NCI-H128 (cell line): ENCODE results near the gene CCDC107.
"Not testable (repeated sequence)": the region's sequence is repeated elsewhere in the genome, so short reads cannot be mapped to it uniquely, and the experiment has no call there.

ENCODE experiments used
- DNase-seq: peaks from one replicate; lab custom pipeline; 2025; ENCODE audit not compliant: unreplicated experiment; lab: John Stamatoyannopoulos, UW

CCDC107 gene, protein sequence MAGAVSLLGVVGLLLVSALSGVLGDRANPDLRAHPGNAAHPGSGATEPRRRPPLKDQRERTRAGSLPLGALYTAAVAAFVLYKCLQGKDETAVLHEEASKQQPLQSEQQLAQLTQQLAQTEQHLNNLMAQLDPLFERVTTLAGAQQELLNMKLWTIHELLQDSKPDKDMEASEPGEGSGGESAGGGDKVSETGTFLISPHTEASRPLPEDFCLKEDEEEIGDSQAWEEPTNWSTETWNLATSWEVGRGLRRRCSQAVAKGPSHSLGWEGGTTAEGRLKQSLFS

GRCh38 chr9:35658137-35658967, at the start of gene CCDC107:
CCDC107 (plus strand) TSS chr9:35658292; CDS start chr9:35658380, 88 bp downstream.
- peak; percentile 83 for DNase-seq

DNA sequence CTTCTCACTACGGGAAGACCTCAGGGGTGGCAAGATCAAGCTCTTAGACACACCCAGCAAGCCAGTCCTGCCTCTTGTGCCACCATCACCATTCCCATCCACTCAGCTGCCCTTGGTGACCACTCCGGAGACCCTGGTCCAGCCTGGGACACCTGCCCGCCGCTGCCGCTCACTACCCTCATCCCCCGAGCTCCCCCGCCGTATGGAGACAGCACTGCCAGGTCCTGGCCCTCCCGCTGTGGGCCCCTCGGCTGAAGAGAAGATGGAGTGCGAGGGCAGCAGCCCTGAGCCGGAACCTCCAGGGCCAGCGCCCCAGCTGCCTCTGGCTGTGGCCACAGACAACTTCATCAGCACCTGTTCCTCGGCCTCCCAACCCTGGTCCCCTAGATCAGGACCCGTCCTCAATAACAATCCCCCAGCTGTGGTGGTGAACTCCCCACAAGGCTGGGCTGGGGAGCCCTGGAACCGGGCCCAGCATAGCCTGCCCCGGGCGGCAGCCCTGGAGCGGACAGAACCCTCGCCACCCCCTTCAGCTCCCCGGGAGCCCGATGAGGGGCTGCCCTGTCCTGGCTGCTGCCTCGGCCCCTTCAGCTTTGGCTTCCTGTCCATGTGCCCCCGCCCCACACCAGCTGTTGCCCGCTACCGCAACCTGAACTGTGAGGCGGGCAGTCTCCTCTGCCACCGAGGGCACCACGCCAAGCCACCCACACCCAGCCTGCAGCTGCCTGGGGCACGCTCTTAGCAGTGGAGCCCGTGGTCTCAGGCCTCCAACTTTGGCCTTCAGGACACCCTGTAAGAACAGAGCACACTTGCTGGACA, 48.9 kb upstream of the CCDC107 start:
- DNase-seq, result no peak

GRCh38 chr9:35609820-35610163, 48.3 kb upstream of the CCDC107 start:
- no peak for DNase-seq

DNA sequence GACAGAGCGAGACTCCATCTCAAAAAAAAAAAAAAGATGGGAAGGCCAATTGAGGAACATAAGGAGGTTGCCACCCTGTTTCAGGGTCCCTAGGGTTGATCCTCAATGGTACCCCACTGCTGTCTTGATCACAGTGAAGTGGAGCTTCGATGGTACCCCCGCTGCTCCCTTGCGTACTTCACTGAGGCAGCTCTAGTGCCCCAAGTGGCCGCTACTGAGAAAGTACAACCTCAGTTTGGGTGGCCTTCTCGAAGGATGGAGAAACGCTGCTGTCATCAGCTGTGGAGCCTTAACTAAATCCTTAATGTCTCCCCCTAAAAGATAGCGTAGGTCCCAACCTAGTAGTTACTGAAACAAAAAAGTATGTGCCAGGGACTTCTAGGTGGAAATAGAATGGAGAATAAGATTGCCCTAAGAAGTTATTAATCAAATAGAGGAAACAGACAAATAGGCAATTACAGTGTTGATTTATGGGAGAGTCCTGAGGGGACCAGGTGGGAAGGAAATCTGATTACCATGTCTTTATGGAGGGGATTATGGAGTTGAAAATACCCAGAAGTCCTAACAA, 46.8 kb upstream of the CCDC107 start:
- no peak for DNase-seq

DNA sequence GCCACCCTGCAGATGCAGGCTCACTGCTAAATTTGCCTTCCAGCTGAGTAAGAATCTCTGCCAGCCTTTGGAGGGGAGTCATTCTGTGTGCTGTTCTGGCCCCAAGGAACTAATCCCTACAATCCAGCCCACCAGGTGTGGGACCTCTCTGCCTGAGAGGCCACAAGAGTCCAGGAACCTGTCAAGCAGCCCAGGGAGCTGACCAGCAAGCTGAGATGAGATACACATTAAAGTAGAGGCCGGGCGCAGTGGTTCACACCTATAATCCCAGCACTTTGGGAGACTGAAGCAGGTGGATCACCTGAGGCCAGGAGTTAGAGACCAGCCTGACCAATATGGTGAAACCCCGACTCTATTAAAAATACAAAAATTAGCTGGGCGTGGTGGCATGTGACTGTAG, 46.0 kb upstream of the CCDC107 start:
- not testable (repeated sequence) for DNase-seq

- DNase-seq, result no peak
Observed at GRCh38 chr9:35612843-35613242, 45.2 kb upstream of the CCDC107 start.

GRCh38 chr9:35615981-35616680, 42.0 kb upstream of the CCDC107 start:
- DNase-seq, result no peak

- no peak for DNase-seq
Observed at GRCh38 chr9:35616681-35617459, 41.2 kb upstream of the CCDC107 start.

DNA sequence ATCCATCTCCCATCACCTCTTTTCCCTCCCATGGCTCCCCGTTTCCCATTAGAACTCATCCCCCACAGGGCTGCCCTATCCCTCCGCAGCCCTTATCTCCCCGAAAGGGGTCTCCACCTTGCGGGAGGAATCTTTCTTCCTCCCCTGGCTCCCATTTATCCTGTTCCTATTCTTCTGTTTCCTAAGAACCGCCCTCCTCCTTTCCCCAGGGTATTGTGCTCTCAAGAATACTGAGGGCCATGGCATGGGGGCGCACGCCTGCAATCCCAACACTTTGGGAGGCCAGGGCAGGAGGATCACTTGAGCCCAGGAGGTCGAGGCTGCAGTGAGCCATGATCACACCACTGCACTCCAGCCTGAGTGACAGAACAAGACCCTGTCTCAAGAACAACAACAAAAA, 40.5 kb upstream of the CCDC107 start:
- DNase-seq, result no peak

GRCh38 chr9:35618325-35618727, 39.8 kb upstream of the CCDC107 start, which contains the start of gene CD72:
CD72 (minus strand) TSS chr9:35618413; CDS start chr9:35618303, 110 bp downstream.
- DNase-seq, result no peak

DNA sequence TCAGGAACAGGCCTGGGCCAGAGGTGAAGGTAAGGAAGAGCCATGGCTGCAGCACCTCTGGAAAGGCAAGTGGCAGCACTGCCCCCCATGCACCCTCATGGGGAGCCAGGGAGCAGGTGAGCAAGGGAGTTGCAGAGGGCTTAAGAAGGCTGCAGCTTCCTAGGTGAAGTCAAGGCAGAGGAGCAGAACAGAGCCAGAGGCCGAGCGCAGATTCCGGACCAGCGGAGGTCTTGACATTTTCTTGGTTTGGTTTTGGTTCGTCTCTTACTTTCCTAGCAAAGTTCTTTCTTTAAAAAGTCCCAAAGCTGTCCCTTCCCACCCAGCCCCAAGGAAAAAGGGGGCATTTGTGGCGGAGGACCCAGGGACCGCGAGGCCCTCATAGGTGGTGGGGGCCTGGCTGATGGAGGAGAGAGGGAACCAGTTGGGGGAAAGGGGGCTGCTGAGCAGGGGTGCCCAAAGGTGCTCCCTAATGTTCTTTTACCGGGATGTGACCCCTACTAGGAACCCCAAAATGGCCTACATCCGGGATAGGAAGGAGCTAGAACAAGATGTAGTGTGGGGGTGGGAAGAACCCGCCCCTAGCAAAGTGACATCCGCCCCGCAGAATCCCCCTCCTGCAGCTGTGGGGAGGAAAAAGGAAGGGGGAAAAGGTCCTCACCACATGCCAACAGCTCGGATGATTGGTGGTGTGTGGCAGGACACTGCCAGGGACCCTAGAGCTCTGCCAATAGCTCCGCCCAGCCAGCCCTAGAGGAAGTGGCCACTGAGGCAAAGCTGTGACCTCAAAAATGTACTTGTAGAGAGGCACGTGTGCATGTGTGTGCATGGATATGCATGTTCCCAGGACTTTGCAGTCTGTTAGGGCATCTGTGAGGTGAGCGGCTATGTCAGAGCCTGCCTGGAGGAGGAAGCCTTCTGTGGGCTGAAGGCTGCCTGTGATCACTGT, 39.0 kb upstream of the CCDC107 start:
- DNase-seq, result no peak

DNA sequence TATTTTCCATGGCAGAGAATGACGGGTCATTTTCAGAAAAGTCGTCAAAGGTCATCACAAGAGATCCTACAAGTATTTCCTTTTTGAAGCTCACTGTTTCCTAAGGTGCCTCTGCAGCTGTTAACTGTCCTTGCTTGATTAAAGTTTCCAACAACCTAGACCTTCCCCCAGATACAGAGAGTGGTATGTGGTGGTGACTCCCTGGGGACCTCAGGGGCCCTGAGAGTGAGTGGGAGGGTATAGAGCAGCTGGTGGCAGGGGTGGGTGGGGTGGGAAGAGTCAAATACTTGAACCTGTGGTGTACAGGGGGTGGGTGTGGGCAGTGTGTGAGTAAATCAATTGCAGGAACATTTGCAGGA, 38.3 kb upstream of the CCDC107 start:
- no peak for DNase-seq

DNA sequence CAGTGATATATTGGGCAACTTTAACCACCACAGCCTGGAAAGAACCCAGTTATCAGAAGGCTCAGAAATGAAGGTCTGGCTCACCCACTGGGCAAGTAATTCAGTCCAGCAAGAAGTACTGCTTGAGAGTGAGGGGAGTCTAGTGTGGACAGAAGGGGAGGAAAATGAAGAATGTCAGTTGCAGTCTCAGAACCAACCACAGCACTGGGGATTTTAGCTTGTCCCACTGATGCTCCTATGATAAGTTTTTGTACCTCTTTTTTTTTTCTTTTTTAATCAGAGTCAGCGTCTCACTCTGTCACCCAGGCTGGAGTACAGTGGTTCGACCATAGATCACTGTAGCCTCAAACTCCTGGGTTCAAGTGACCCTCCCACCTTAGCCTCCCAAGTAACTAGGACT, 30.5 kb upstream of the CCDC107 start:
- no peak for DNase-seq

- DNase-seq, result no peak
Observed at GRCh38 chr9:35628389-35628991, 29.6 kb upstream of the CCDC107 start.

- no peak for DNase-seq
Observed at GRCh38 chr9:35629597-35629996, 28.5 kb upstream of the CCDC107 start.

GRCh38 chr9:35635730-35636129, 22.4 kb upstream of the CCDC107 start:
- no peak for DNase-seq

DNA sequence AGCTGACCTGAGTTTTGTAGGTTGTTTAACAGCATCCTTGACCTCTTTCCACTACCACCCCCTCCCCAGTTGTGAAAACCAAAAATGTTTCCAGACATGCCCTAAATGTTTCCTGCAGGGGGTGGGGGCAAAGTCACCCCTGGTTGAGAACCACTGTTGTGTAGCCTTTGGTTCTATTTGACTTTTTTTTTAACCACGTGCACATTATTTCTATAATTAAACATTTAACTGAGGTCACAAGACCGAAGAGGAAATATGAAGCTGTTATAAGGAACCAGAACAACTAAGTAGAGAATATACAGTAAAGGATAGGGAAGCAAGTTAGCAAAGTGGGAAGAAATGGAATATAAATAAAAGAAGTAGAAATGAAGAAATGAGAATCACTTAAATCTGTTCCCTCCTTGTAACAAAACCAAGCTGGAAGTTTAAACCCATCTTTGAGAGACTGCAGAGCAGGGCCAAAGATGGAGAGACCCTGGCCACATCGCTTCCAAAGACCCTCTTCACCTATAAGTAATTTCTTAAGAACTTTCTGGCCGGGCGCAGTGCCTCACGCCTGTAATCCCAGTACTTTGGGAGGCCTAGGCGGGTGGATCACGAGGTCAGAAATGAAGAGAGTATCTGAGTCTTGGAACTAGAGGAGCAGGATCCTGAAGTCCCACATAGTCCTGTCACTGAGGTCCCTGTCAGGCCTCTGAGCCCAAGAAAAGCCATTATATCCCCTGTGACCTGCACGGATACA, 21.8 kb upstream of the CCDC107 start:
- DNase-seq, result no peak

DNA sequence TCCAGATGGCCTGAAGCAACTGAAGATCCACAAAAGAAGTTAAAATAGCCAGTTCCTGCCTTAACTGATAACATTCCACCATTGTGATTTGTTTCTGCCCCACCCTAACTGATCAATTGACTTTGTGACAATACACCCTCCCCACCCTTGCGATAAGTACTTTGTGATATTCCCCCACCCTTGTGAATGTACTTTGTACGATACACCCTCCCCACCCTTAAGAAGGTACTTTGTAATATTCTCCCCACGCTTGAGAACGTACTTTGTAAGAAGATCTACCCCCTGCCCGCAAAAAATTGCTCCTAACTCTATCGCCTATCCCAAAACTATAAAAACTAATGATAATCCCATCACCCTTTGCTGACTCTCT, 21.2 kb upstream of the CCDC107 start:
- not testable (repeated sequence) for DNase-seq
